ENCODE results near the gene PDE6G.
A peak's percentile ranks its signal among the peaks of the same experiment; 100 is the strongest.

Gene PDE6G

DNA sequence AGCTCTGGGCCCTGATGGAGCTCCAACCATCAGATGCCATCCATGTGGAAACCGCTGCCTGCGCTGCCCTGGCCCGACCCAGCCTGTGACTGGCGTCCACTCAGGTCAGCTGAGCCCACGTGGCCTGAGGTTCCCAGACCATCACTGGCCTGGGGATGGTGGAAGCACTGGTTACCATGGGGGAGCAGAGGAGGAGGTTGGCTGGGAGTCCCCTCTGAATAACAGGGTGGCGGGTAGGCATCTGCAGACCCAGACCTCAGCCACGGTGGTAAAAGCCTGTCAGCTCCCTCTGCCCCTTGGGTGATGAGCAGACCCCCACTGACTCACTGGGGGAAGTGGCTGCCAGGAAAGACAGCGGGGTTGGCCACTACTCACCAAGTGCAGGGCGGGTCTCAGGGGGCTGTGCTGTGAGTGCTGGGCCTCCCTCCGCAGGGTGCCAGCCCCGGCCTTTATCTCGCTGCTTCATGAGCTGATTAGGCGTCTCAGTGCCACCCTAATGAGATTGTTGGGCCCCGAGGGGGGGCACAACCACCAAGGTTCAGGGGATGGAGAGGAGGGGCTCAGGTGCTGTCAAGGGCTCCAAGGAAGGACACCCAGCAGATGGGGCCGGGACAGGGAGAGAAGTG, at the start of gene PDE6G:
TSS of gene PDE6G (minus strand) at position 425 of the 626 bp plus-strand sequence. CDS start 3,237 bp downstream, outside the sequence.
- DNase-seq = no peak

DNA sequence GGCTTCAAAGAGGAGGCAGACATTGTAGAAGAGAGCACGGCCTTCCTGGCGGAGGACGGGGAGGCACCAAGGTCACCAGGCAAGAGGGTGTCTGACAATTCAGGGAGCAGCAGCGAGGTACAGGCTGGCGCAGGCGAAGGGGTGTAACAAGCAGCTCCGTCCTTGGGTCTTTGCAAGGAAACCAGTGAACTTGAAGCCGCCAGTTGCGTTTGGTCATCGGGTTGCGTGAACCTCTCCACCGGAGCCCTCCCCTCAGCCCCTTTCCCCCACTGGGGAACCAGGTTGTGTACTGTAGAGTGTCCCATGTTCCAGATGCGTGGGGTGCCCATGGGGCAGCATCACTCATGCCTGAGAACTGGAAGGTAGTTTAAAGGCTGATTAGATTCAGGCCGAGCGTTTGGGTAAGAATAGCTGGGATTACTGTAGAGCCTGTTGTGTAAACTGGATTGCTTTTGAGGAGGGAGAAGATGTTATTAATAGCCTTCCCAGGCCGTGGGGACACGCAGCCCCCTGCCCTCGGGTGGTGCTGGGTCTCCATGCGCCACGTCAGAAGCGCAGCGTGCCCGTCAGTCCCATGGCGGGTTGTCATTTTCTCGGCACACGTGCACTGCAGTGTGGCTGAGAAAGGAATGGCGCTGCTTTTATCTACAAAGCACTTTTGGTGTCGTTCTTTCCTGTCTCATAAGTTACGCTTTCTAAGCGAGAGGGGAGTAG, 49.3 kb upstream of the PDE6G start:
- DNase-seq = no peak

DNA sequence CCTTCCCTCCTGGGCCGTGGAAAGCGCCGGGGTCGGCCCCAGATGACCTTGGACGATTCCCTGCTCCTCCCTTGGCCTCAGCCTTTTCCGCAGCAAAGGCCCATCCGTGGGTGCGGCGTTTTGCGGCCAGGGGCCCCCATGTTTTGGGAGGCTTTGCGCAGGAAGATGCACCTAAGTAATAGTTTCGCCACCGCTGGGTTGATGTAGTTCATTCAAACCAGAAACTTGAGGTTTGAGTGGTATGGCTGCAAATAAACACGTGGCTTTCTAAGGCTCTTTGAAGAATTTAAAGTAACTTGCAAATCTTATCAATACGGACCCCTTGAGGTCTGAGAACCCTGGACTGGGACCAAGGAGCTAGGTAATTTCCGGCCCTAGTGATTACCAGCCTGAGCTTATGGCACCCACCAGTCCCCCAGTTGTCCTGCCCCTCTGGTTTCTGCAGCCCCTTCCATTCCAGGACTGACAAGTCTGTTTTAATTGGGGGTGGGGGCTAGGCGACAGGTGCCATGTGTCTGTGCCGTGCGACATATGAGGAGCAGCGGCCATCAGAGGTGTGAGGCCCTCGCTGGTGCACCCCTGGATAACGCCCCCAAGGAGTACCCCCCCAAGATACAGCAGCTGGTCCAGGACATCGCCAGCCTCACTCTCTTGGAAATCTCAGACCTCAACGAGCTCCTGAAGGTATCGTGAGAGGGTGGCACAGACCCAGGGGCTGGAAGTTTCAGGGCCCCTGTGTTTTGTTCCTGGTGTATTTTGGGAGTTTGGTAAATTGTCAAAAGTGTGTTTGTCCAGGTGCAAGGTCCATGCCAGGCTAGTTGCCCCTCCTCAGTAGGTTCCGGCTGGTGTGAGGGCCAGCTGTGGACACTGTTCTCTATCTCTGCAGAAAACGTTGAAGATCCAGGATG, 47.7 kb upstream of the PDE6G start:
- DNase-seq = no peak

DNA sequence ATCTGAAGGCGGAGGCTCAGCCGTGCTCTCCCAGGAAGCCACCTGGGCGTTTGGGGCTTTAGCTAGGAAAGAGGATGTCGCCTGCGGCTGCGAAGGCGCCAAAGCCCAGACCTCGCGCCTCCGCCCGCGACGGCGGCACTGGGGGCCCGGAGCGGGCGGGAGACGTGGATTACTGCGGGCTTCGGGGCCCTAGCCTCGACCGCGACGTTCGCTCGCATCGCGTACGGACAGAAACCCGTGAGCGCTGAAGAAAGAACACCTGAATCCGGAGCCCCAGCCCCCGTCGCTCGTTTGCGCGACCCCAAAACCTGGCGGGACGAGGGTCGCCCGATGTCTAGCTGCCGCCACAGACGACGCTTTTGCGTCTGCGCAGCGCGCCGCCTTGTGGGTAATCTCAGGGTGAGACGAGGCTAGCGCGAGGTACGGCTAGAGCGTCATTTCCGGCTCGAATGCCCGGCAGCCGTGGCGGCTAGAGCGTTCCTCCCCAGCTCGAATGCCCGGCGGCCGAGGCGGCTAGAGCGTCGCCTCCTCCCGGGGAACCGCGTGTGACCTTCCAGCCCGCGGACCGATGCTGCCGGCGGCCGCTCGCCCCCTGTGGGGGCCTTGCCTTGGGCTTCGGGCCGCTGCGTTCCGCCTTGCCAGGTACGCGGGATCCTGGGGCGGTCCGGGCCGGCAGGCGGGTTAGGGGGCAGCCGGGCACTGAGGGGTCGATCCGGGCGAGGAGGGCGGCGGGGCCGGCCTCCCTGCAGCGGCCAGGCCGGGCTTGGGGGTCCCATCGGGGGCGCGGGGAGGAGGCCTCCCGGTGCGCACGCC, 46.8 kb upstream of the PDE6G start, which contains the start of gene MRPL12:
TSS of gene MRPL12 (plus strand) at position 434 of the 813 bp plus-strand sequence. CDS start at position 569, 135 bp downstream.
- DNase-seq = peak; percentile 92

DNA sequence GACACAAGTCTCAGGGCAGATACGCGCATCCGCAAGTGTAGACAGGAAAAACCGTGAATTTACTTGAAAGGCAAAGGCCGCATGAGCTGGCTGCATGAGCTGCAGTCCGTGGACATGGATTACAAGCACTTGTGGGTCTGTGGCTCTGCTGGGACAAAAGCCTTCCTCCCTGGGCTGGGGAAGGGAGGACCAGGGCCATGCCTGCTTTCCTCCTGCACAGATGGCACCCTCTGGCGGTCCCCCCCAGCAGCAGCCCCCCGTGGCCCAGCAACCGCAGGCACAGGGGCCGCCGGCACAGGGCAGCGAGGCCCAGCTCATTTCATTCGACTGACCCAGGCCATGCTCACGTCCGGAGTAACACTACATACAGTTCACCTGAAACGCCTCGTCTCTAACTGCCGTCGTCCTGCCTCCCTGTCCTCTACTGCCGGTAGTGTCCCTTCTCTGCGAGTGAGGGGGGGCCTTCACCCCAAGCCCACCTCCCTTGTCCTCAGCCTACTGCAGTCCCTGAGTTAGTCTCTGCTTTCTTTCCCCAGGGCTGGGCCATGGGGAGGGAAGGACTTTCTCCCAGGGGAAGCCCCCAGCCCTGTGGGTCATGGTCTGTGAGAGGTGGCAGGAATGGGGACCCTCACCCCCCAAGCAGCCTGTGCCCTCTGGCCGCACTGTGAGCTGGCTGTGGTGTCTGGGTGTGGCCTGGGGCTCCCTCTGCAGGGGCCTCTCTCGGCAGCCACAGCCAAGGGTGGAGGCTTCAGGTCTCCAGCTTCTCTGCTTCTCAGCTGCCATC, 45.1 kb upstream of the PDE6G start:
- no peak for DNase-seq

DNA sequence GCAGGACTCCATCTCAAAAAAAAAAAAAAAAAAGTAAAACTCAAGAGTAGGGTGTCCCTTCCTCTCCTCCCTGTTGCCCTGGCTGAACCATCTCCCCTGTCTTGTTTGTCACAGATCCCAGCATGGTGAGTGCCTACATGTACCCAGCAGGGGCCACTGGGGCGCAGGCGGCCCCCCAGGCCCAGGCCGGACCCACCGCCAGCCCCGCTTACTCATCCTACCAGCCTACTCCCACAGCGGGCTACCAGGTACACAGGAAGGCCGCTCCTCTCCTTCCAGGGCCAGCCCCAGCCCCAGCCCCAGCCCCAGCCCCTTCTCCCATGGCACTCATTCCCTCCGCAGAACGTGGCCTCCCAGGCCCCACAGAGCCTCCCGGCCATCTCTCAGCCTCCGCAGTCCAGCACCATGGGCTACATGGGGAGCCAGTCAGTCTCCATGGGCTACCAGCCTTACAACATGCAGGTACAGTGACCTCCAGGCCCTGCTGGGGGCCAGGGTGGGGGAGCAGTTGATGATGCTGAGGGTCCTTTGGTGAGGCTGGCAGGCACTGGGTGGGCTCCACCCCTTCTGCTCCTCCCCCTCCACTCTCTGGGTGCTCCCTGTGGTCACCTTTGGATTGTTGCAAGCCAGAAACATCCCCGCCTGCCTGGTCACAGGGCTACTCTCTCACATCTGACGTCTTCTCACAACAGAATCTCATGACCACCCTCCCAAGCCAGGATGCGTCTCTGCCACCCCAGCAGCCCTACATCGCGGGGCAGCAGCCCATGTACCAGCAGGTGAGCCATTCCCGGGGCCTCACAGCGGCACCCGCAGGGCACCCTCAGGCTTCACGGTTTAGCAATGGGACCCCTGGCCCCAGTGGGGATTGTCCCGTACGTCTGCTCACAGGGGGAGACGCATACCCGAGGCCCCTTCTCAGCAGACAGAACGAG, 44.3 kb upstream of the PDE6G start:
- DNase-seq = no peak

DNA sequence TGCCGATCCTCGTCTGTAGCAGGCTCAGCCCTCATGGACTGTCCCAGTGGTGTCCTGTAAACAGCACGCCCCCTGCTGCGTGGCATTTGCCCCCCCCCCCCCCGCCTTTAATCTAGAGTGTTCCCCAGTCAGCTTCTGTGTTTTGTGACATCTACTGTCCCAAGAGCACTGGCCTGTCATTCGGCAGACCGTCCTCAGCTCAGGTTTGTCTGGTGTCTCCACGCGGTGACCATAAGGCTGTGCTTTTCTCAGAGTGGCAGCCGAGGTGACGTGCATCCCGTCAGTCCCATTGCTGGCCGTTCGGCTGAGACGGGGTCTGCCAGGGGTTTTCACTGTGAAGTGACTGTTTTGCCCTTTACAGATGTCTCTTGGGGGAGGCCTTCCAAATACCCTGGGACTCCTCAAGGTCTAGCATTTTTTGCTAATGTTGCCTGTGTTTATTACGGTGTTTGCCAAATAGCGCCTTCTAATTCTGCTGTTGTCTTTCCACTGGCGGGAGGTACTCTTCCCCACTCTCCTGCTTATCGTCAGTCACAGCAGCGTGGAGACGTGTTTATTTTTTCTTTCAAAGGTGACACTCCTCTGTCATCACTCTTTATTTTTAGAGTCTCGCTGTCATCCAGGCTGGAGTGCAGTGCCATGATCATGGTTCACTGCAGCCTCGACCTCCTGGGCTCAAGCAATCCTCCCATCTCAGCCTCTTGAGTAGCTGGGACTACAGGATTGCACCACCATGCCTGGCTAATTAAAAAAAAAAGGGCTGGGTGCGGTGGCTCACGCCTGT, 41.1 kb upstream of the PDE6G start:
- no peak for DNase-seq

DNA sequence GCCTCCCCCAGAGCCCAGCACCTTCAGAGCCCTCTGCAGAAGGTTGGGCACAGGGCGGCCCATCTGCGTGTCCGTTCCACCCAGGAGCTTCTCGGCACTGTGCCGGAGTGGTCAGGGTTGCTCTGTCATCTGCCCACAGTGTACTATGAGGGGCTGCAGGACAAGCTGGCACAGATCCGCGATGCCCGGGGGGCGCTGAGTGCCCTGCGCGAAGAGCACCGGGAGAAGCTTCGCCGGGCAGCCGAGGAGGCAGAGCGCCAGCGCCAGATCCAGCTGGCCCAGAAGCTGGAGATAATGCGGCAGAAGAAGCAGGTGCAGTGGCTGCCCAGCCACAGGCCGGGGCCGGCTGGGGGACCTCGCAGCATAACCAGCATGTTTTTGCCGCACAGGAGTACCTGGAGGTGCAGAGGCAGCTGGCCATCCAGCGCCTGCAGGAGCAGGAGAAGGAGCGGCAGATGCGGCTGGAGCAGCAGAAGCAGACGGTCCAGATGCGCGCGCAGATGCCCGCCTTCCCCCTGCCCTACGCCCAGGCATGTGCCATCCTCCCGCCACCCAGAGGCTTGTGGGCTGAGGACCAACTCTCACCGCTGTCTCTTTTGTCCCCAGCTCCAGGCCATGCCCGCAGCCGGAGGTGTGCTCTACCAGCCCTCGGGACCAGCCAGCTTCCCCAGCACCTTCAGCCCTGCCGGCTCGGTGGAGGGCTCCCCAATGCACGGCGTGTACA, 40.0 kb upstream of the PDE6G start:
- DNase-seq = no peak

DNA sequence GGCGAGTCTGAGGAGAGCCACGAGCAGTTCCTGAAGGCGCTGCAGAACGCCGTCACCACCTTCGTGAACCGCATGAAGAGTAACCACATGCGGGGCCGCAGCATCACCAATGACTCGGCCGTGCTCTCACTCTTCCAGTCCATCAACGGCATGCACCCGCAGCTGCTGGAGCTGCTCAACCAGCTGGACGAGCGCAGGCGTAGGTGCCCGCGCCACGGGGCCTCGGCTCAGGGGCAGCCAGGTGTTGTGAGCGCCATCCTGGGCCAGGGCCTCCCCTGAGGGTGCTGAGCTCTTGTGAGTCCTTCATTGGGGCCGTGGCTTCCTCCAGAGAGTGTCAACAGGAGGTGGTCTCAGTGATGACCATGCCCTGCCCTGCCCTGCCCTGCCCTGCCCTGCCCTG, 39.5 kb upstream of the PDE6G start:
- no peak for DNase-seq

DNA sequence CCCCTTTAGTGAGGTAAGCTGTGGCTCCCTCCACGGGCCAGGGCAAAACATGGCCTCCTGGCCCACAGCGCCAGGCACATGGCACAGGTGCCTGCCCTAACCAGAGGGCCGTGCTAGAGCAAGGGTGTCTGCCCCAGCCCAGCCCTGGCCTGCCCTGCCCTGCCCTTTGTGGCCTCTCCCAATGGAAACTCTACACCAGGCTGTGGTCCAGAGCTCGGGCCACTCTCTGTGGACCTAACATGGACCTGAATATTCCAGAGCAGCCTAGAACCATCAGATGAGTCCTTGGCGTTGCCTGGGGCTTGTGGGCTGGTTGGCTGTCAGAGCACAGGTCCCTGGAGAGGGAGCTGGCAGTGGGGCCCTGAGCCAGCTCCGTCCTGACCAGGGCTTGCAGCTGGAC, 38.9 kb upstream of the PDE6G start:
- DNase-seq = no peak

DNA sequence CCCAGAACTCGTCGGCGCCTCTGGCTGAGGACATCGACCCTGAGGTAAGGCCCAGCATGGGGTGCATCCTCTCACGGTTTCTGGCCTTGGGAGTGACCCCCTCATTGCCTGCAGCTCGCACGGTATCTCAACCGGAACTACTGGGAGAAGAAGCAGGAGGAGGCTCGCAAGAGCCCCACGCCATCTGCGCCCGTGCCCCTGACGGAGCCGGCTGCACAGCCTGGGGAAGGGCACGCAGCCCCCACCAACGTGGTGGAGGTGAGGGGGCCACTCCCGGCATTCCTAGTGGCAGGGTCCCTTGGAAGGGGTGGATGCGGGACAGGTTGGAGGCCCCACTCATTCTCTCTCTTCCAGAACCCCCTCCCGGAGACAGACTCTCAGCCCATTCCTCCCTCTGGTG, 38.5 kb upstream of the PDE6G start:
- DNase-seq = no peak

DNA sequence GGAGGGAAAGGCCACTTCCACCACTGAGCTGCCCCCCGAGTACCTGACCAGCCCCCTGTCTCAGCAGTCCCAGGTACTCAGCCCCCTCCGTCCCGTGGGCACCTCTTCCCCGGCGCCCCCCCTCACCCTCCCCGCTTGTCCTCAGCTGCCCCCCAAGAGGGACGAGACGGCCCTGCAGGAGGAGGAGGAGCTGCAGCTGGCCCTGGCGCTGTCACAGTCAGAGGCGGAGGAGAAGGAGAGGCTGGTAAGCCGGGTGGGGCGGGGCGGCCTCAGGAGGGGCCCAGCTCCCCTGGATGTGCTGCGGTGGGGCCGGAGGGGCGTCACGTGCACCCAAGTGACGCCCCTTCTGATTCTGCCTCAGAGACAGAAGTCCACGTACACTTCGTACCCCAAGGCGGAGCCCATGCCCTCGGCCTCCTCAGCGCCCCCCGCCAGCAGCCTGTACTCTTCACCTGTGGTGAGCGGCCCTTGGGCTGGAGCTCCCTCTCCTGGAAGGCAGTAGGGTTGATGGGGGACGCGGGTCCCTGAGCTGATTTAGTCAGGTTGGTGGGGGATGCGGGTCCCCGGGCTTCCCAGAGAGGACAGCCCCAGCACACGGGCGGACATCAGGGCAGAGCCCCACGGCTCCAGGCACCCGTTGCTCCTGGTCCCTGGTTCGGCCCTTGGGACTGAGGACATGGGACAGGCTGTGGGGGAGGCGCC, 37.3 kb upstream of the PDE6G start:
- no peak for DNase-seq

DNA sequence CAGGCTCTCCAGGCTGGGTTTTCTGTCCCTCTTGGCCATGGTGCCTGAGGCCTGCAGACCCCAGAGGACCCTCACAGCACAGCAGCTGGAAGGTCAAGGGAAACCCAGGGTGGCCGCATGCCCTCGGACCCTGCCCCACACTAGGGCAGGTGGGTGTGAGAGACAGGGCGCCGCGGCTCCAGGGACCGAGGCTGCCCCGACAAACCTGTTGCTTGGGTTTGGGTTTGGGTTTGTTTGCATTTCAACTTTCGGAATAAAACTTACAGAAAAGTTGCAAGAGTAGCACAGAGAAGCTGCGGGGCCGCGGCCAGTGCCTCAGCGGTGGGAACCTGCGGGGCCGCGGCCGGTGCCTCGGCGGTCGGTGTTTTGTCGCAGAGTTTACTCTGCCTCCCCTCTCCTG, 35.3 kb upstream of the PDE6G start:
- no peak for DNase-seq

DNA sequence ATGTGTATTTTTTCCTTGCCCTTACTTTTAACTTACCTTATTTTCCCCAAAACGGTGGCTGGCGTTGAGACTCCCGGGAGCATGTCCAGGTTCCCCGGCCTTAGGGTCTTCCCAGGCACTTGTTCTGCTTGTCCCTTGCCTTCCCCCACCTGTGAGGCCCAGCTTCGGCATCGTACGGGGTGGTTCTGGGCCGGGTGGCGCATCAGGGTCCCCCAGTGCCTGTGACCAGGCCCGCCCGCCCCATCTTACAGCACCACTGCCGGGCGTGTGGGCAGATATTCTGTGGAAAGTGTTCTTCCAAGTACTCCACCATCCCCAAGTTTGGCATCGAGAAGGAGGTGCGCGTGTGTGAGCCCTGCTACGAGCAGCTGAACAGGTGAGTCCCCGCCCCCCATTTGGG, 34.9 kb upstream of the PDE6G start:
- DNase-seq = no peak

DNA sequence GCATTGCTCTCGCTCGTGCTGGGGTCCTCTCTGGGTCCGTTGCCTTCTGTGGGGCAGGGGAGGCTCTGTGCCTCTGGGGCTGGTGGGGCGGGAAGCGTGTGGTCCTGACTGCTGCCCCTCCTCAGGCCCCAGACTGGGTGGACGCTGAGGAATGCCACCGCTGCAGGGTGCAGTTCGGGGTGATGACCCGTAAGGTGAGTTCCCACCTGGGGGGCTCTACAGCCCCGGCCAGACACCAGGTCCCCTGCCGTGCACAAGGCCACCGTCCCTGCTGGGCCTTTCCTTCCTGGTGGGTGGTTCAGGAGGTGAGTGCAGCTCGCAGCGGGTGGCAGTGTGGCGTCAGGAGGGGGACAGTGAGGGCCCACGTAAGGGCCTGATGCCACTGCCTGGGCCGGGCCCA, 34.2 kb upstream of the PDE6G start:
- DNase-seq = no peak

DNA sequence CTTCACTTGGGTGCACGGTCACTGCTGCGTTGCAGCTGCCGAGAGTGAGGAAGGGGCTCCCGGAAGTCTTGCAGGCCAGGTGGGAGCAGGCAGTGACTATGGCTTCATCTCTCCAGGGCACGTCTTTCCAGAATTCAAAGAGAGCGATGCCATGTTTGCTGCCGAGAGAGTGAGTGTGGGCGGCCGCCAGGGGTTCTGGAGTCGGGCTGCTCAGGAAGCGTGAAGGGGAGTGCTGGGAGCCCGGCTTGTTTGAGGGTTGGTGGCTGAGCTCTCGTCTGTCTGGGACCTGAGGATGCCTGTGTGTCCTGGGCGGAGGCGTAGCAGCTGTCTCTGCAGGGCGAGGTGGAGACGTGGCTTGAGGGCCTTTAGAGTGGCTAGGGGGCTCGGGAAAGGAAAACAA, 33.7 kb upstream of the PDE6G start:
- no peak for DNase-seq

DNA sequence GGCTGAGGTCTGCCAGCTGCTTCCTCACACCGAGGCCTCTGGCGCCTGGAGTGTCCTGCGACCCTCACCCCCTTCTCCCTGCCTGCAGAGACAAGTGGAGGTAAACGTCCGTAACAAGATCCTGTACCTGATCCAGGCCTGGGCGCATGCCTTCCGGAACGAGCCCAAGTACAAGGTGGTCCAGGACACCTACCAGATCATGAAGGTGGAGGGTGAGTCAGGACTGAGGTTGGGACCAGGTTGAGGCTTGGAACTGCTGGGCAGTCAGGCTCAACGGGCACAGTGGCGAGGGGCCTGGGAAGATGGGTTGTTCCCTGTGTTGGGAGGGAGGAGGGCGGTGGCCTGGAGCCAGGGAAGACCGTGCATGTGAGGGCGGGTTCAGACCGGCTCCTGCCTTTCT, 32.3 kb upstream of the PDE6G start:
- no peak for DNase-seq

DNA sequence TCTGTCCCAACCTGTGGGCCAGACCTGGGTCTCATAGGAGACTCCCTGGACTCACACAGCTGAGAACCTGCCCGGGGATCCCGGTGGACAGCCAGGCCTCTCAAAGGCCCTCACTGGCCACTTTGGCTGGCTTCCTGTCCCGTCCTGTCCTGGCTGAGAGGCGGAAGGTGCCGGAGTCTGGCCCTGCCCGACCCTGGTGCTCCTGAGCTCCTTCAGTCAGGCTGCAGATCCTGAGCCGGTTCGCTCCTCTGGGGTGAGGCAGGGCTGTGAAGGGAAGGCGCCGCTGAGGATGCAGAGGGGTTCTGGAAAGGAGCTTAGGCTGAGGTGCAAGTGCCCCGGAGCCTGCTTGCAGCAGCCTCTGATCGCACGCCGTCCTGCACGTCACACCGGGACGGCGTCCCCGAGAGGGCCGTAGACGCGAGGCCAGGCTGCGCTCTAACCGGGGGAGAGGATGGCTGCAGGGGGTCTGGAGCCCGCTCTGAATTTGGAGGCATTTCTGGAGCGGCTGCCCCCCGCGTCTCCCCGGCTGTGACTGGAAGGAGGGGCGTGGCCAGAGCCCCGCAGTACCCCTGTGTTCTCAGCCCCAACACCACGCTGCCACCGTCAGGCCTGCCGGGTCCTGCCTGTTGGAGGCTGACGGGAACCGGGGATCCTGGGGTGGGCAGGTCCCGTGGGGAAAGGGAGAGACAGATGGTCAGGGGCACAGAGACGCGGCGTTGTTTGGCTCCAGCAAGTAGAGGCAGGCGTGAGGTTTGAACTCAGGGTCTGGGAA, 31.6 kb upstream of the PDE6G start:
- DNase-seq = no peak

Measured in COR-L47 (cell line).